ENCODE results near the gene CD2AP. TPM values are rescaled to one million over a fixed set of nuclear protein-coding genes. Genes with fewer than 3 reads are reported as not detected.

CD2AP gene
- total RNA-seq, 1 donor from 2014 or later, result 29.5 TPM

- Mint-ChIP-seq H3K9me3 (no peaks in the 10 kb centered on the region), H3K27ac (no peak overlapping the region), H3K4me1 (ENCODE audit: unreplicated experiment) (peaks cover 6% of the 10 kb centered on the region), H3K36me3 (no peaks in the 10 kb centered on the region), H3K4me3 (no peak overlapping the region), H3K27me3 (no peaks in the 10 kb centered on the region)
- no peak for TF ChIP-seq CTCF (conservative IDR thresholded peaks at IDR 0.05)
- DNase-seq (ENCODE audit: extremely low spot score, unreplicated experiment), result no peak
Measured at GRCh38 chr6:47455533-47456209, 21.9 kb upstream of the CD2AP start.

- Mint-ChIP-seq H3K4me1 (ENCODE audit: unreplicated experiment) (peaks cover 6% of the 10 kb centered on the region), H3K36me3 (no peaks in the 10 kb centered on the region), H3K27me3 (no peaks in the 10 kb centered on the region)
Measured at GRCh38 chr6:47456536-47456975, 21.0 kb upstream of the CD2AP start.

DNA sequence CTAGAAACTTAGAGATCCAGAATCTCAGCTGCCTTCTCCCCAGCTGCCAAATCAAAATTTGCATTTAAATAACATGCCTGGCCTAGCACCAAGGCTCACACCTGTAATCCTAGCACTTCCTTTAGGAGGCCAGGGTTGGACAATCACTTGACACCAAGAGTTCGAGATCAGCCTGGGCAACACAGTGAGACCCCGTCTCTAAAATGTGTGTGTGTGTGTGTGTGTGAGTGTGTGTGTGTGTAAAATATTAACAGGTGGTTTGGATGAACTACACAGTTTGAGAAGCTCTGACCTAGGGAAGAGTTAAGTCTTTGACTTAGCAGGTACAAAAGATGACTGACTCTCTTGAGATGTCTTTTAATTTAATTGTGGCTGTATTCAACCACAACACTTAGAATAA lies 20.2 kb upstream of the CD2AP start:
- Mint-ChIP-seq H3K4me1 (ENCODE audit: unreplicated experiment) (peaks cover 6% of the 10 kb centered on the region), H3K27me3 (no peaks in the 10 kb centered on the region)

More at GRCh38 chr6:47456536-47456975, 21.0 kb upstream of the CD2AP start:
- no peaks in the 10 kb centered on the region for H3K9me3 Mint-ChIP-seq
- TF ChIP-seq CTCF (conservative IDR thresholded peaks at IDR 0.05), result no peak
- H3K4me3 Mint-ChIP-seq, result no peak overlapping the region
- no peak overlapping the region for H3K27ac Mint-ChIP-seq
- no peak for DNase-seq (ENCODE audit: extremely low spot score, unreplicated experiment)

GRCh38 chr6:47464052-47464451 lies 13.5 kb upstream of the CD2AP start:
- Mint-ChIP-seq H3K9me3 (peaks cover 6% of the 10 kb centered on the region), H3K4me3 (no peak overlapping the region), H3K36me3 (no peaks in the 10 kb centered on the region), H3K4me1 (ENCODE audit: unreplicated experiment) (peaks cover 6% of the 10 kb centered on the region), H3K27ac (no peak overlapping the region), H3K27me3 (no peaks in the 10 kb centered on the region)
- no peak for TF ChIP-seq CTCF (conservative IDR thresholded peaks at IDR 0.05)
- DNase-seq (ENCODE audit: extremely low spot score, unreplicated experiment), result no peak

More for the DNA sequence above, 20.2 kb upstream of the CD2AP start:
- Mint-ChIP-seq H3K4me3 (no peak overlapping the region), H3K36me3 (no peaks in the 10 kb centered on the region), H3K9me3 (no peaks in the 10 kb centered on the region), H3K27ac (no peak overlapping the region)
- DNase-seq (ENCODE audit: extremely low spot score, unreplicated experiment), result no peak
- TF ChIP-seq CTCF (conservative IDR thresholded peaks at IDR 0.05), result no peak

DNA sequence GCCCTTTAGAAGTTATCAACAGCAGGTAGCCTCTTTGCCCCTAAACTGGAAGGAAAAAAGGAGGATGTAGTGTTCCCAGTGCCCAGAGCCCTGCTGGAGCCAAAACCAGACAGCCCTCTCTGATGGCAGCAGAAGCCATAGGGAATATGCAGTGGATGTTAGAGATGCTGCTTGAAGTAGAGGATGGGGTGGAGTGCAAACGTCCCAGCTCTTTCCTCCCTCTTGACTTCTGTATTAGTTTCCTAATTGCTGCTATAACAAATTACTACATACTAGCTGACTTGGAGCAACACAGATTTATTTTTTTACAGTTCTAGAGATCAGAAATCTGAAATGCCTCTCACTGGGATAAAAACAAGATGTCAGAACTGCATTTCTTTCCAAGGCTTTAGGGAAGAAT lies 12.5 kb upstream of the CD2AP start:
- TF ChIP-seq CTCF (conservative IDR thresholded peaks at IDR 0.05), result no peak
- H3K4me1 Mint-ChIP-seq (ENCODE audit: unreplicated experiment), result peaks cover 1% of the 10 kb centered on the region
- H3K27me3 Mint-ChIP-seq, result no peaks in the 10 kb centered on the region
- no peak for DNase-seq (ENCODE audit: extremely low spot score, unreplicated experiment)
- H3K36me3 Mint-ChIP-seq, result no peaks in the 10 kb centered on the region
- peaks cover 6% of the 10 kb centered on the region for H3K9me3 Mint-ChIP-seq
- no peak overlapping the region for H3K27ac Mint-ChIP-seq
- no peak overlapping the region for H3K4me3 Mint-ChIP-seq
